ENCODE results near the gene PLEKHG2.
A peak's percentile ranks its signal among the peaks of the same experiment; 100 is the strongest.

The PLEKHG2 gene

GRCh38 chr19:39471756-39472536 is 59.5 kb downstream of the PLEKHG2 start:
- no peak for TF ChIP-seq CTCF (IDR thresholded peaks at IDR 0.05; ENCODE audit: borderline replicate concordance, control extremely low read depth, extremely low read depth, insufficient read depth, missing control alignments)
- in situ Hi-C loops (cut with MboI; ENCODE audit: low sequenced_read_pairs, unreplicated experiment) = no loop called here
- DNase-seq (ENCODE audit: low spot score) = no peak

GRCh38 chr19:39472746-39473442 is 60.4 kb downstream of the PLEKHG2 start:
- DNase-seq (ENCODE audit: low spot score) = no peak
- TF ChIP-seq CTCF (IDR thresholded peaks at IDR 0.05; ENCODE audit: borderline replicate concordance, control extremely low read depth, extremely low read depth, insufficient read depth, missing control alignments) = no peak
- in situ Hi-C loops (cut with MboI; ENCODE audit: low sequenced_read_pairs, unreplicated experiment) = no loop called here

GRCh38 chr19:39473443-39473960 is 61.0 kb downstream of the PLEKHG2 start:
- DNase-seq (ENCODE audit: low spot score) = no peak
- no peak for TF ChIP-seq CTCF (IDR thresholded peaks at IDR 0.05; ENCODE audit: borderline replicate concordance, control extremely low read depth, extremely low read depth, insufficient read depth, missing control alignments)
- in situ Hi-C loops (cut with MboI; ENCODE audit: low sequenced_read_pairs, unreplicated experiment) = no loop called here

- DNase-seq (ENCODE audit: low spot score) = peak; percentile 79
- TF ChIP-seq CTCF (IDR thresholded peaks at IDR 0.05; ENCODE audit: borderline replicate concordance, control extremely low read depth, extremely low read depth, insufficient read depth, missing control alignments) = peak; percentile 76
These were observed 61.7 kb downstream of the PLEKHG2 start for GRCh38 chr19:39474139-39474620.

GRCh38 chr19:39475748-39476147 is 63.3 kb downstream of the PLEKHG2 start:
- in situ Hi-C loops (cut with MboI; ENCODE audit: low sequenced_read_pairs, unreplicated experiment) = no loop called here
- no peak for TF ChIP-seq CTCF (IDR thresholded peaks at IDR 0.05; ENCODE audit: borderline replicate concordance, control extremely low read depth, extremely low read depth, insufficient read depth, missing control alignments)
- DNase-seq (ENCODE audit: low spot score) = no peak

More at GRCh38 chr19:39474139-39474620, 61.7 kb downstream of the PLEKHG2 start:
- in situ Hi-C loops (cut with MboI; ENCODE audit: low sequenced_read_pairs, unreplicated experiment) = no loop called here
